Measurements from ENCODE around the gene TFDP3. TPM values are rescaled to one million over a fixed set of nuclear protein-coding genes. Genes with fewer than 3 reads are reported as not detected.

Gene TFDP3
- not detected for polyA plus RNA-seq (2012; ENCODE audit: low read depth, missing spikeins)

- FAIRE-seq (no peak), DNase-seq (ENCODE audit: insufficient read length, low spot score) (no peak)
- TF ChIP-seq SPI1 (IDR thresholded peaks at IDR 0.05; ENCODE audit: low read depth, low read length) (no peak), POU2F2 (IDR thresholded peaks at IDR 0.05; ENCODE audit: low read depth, low read length) (no peak), POLR2A (IDR thresholded peaks at IDR 0.05; ENCODE audit: low read depth, low read length) (no peak), POLR2AphosphoS5 (IDR thresholded peaks at IDR 0.05; ENCODE audit: low read depth, low read length) (no peak), PAX5 (IDR thresholded peaks at IDR 0.05; ENCODE audit: insufficient read depth, low read length, severe bottlenecking) (no peak), TAF1 (IDR thresholded peaks at IDR 0.05; ENCODE audit: low read depth, low read length) (no peak)
Observed at GRCh38 chrX:133218329-133218728, at the start of gene TFDP3. Gene TFDP3, minus strand, starts transcription at chrX:133218354. Its CDS starts 95 bp downstream, at chrX:133218259.

- FAIRE-seq = no peak
- DNase-seq (ENCODE audit: insufficient read length, low spot score) = no peak
- TF ChIP-seq POLR2AphosphoS5 (IDR thresholded peaks at IDR 0.05; ENCODE audit: low read depth, low read length) (no peak), PAX5 (IDR thresholded peaks at IDR 0.05; ENCODE audit: insufficient read depth, low read length, severe bottlenecking) (no peak), POU2F2 (IDR thresholded peaks at IDR 0.05; ENCODE audit: low read depth, low read length) (no peak), SPI1 (IDR thresholded peaks at IDR 0.05; ENCODE audit: low read depth, low read length) (no peak), TAF1 (IDR thresholded peaks at IDR 0.05; ENCODE audit: low read depth, low read length) (no peak), POLR2A (IDR thresholded peaks at IDR 0.05; ENCODE audit: low read depth, low read length) (no peak)
Observed at GRCh38 chrX:133267621-133268020, 49.5 kb upstream of the TFDP3 start.

DNA sequence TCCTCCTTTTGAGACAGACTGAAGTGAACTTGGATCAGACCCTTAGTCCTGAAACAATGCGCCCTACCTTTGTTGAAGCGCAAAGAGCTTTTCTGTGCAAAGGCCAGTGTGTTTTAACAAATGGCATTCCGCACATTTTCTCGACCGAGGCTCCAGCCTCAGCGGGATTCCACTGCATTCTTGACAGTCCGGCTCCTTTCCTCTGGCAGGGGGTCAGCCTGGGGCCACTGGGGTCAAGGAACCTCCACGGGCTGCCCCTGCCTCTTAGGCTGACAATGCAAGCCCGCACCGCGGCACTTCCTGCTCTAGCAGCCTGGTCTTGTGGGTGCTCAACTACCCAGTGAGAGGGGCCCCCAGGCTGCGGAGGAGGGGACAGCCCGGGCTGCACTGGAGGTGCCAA, 47.2 kb upstream of the TFDP3 start:
- FAIRE-seq (no peak), DNase-seq (ENCODE audit: insufficient read length, low spot score) (no peak)
- no peak for TF ChIP-seq POU2F2 (IDR thresholded peaks at IDR 0.05; ENCODE audit: low read depth, low read length)
- no peak for TF ChIP-seq SPI1 (IDR thresholded peaks at IDR 0.05; ENCODE audit: low read depth, low read length)
- no peak for TF ChIP-seq TAF1 (IDR thresholded peaks at IDR 0.05; ENCODE audit: low read depth, low read length)
- no peak for TF ChIP-seq PAX5 (IDR thresholded peaks at IDR 0.05; ENCODE audit: insufficient read depth, low read length, severe bottlenecking)
- no peak for TF ChIP-seq POLR2A (IDR thresholded peaks at IDR 0.05; ENCODE audit: low read depth, low read length)
- TF ChIP-seq POLR2AphosphoS5 (IDR thresholded peaks at IDR 0.05; ENCODE audit: low read depth, low read length) = no peak

DNA sequence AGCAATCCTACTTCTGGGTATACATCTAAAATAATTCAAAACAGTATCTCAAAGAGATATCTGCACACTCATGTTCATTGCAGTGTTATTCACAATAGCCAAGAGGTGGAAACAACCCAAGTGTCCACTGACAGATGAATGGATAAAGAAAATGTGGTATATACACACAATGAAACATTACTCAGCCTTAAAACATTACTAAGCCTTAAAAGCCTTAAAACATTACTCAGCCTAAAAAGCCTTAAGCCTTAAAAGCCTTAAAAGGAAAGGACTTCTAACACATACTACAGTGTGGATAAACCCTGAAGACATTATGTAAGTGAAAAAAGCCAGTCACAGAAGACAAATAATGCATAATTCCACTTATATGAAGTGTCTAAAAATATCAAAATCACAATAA, 40.3 kb upstream of the TFDP3 start:
- no peak for DNase-seq (ENCODE audit: insufficient read length, low spot score)
- no peak for FAIRE-seq
- TF ChIP-seq POLR2AphosphoS5 (IDR thresholded peaks at IDR 0.05; ENCODE audit: low read depth, low read length) (no peak), POU2F2 (IDR thresholded peaks at IDR 0.05; ENCODE audit: low read depth, low read length) (no peak), PAX5 (IDR thresholded peaks at IDR 0.05; ENCODE audit: insufficient read depth, low read length, severe bottlenecking) (no peak), SPI1 (IDR thresholded peaks at IDR 0.05; ENCODE audit: low read depth, low read length) (no peak), TAF1 (IDR thresholded peaks at IDR 0.05; ENCODE audit: low read depth, low read length) (no peak)

- DNase-seq (ENCODE audit: insufficient read length, low spot score) (no peak), FAIRE-seq (no peak)
- TF ChIP-seq SPI1 (IDR thresholded peaks at IDR 0.05; ENCODE audit: low read depth, low read length) (no peak), PAX5 (IDR thresholded peaks at IDR 0.05; ENCODE audit: insufficient read depth, low read length, severe bottlenecking) (no peak), TAF1 (IDR thresholded peaks at IDR 0.05; ENCODE audit: low read depth, low read length) (no peak), POLR2A (IDR thresholded peaks at IDR 0.05; ENCODE audit: low read depth, low read length) (no peak), POLR2AphosphoS5 (IDR thresholded peaks at IDR 0.05; ENCODE audit: low read depth, low read length) (no peak)
Observed at GRCh38 chrX:133254666-133255065, 36.5 kb upstream of the TFDP3 start.

DNA sequence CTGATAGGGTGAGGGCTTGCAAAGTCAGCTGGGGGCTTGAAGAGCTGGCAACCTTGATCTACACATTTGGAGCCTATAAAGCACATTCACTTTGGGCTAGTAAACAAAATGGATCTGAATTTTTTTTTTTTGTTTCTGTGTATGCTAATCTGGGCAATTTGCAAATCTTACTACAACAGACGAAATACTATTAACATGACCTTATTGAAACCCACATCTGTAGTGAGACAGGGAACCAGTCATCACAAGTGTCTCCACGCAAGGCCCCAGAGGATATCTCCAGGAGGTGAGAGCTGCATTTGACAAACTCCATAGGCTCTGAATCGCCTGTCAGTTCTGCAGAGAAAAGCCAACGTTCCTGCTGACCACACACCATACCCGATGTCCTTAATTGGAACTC, 33.0 kb upstream of the TFDP3 start:
- TF ChIP-seq PAX5 (IDR thresholded peaks at IDR 0.05; ENCODE audit: insufficient read depth, low read length, severe bottlenecking) (no peak), POLR2AphosphoS5 (IDR thresholded peaks at IDR 0.05; ENCODE audit: low read depth, low read length) (no peak), SPI1 (IDR thresholded peaks at IDR 0.05; ENCODE audit: low read depth, low read length) (no peak), TAF1 (IDR thresholded peaks at IDR 0.05; ENCODE audit: low read depth, low read length) (no peak), POU2F2 (IDR thresholded peaks at IDR 0.05; ENCODE audit: low read depth, low read length) (no peak), POLR2A (IDR thresholded peaks at IDR 0.05; ENCODE audit: low read depth, low read length) (no peak)
- DNase-seq (ENCODE audit: insufficient read length, low spot score) (no peak), FAIRE-seq (no peak)

DNA sequence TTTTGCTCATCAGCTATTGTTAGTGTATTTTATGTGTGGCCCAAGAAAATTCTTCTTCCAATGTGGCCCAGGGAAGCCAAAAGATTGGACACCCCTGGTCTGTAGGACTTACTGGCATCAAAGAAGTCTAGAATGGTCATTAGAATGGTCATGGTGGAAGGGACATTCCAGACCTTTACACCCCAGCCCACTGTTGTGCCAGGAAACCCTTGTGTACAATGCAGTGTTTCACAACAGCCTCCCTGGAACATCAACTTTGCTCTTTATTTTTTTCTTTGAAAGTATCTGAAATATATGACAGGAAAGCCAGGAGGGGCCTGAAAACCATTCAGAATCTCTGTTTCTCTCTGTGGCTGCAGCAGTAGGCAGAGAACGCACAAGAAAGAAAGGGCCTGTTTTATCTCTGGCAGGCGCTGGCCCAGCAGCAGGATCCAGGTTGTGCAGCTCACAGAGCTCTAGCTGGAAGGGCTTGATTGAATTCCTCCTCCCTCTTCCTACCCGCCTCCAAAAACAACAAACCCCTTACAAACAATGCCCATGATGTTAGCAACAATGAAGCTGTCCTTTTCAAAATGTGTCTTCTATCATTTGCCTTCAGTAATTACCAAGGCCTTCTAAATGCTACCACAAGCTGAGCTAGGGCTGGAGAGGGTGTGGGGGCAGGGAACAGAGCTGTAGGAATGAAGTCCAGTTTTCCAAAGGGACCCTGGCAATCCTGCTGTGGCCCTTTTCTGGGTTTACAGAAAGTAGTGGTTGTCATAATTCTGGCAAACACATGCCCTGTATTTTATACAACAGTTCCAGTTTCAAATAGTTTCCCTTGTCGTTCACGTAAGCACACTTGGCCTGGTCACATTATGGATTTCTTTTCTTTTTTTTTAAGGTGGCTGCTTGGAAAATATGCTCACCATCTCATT, 32.3 kb upstream of the TFDP3 start:
- DNase-seq (ENCODE audit: insufficient read length, low spot score) (no peak), FAIRE-seq (no peak)
- TF ChIP-seq TAF1 (IDR thresholded peaks at IDR 0.05; ENCODE audit: low read depth, low read length) (no peak), PAX5 (IDR thresholded peaks at IDR 0.05; ENCODE audit: insufficient read depth, low read length, severe bottlenecking) (no peak), POLR2AphosphoS5 (IDR thresholded peaks at IDR 0.05; ENCODE audit: low read depth, low read length) (no peak), POLR2A (IDR thresholded peaks at IDR 0.05; ENCODE audit: low read depth, low read length) (no peak), POU2F2 (IDR thresholded peaks at IDR 0.05; ENCODE audit: low read depth, low read length) (no peak), SPI1 (IDR thresholded peaks at IDR 0.05; ENCODE audit: low read depth, low read length) (no peak)

GRCh38 chrX:133249266-133250058, 31.3 kb upstream of the TFDP3 start:
- FAIRE-seq (no peak), DNase-seq (ENCODE audit: insufficient read length, low spot score) (no peak)
- TF ChIP-seq POLR2AphosphoS5 (IDR thresholded peaks at IDR 0.05; ENCODE audit: low read depth, low read length) (no peak), SPI1 (IDR thresholded peaks at IDR 0.05; ENCODE audit: low read depth, low read length) (no peak), POU2F2 (IDR thresholded peaks at IDR 0.05; ENCODE audit: low read depth, low read length) (no peak), POLR2A (IDR thresholded peaks at IDR 0.05; ENCODE audit: low read depth, low read length) (no peak), PAX5 (IDR thresholded peaks at IDR 0.05; ENCODE audit: insufficient read depth, low read length, severe bottlenecking) (no peak), TAF1 (IDR thresholded peaks at IDR 0.05; ENCODE audit: low read depth, low read length) (no peak)

DNA sequence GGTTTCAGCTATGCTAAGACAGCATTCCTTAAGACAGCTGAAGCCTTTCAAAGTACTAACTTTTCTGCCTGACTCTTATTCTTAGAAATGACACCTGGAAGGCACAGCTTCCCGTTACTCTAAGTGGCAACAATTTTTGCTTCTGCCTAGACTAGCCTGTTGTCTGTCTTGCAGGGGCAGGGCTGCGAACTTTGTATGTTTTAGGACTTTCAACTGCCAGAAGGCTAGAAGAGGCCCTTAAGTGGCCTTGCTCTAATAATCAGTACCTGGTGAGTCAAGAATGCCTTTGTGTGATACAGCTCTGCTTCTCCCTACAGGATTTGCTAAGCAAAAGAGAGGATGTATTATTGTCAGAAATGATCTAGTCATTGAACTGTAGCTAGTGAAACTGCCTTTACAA, 30.0 kb upstream of the TFDP3 start:
- FAIRE-seq (no peak), DNase-seq (ENCODE audit: insufficient read length, low spot score) (no peak)
- no peak for TF ChIP-seq POLR2A (IDR thresholded peaks at IDR 0.05; ENCODE audit: low read depth, low read length)
- TF ChIP-seq TAF1 (IDR thresholded peaks at IDR 0.05; ENCODE audit: low read depth, low read length) = no peak
- TF ChIP-seq SPI1 (IDR thresholded peaks at IDR 0.05; ENCODE audit: low read depth, low read length) = no peak
- TF ChIP-seq POU2F2 (IDR thresholded peaks at IDR 0.05; ENCODE audit: low read depth, low read length) = no peak
- no peak for TF ChIP-seq PAX5 (IDR thresholded peaks at IDR 0.05; ENCODE audit: insufficient read depth, low read length, severe bottlenecking)

Data from GM12891 (cell line).